Stimulated activated CD4-positive, alpha-beta T cell treated with anti-CD3 and anti-CD28 coated beads, Interleukin-1b, Interleukin-23, amount 100 ng/mL, for 4 hours (primary cell): ENCODE measurements around the gene ZNF648.
"Not testable (repeated sequence)": the region's sequence is repeated elsewhere in the genome, so short reads cannot be mapped to it uniquely, and the experiment has no call there.

Source experiments
- DNase-seq, 2 donors: peaks; one replicate each; pipeline ENCODE4 v3.0.0-alpha.2; 2020; ENCODE audit warnings: low read depth in 2 of 2

Gene ZNF648, protein sequence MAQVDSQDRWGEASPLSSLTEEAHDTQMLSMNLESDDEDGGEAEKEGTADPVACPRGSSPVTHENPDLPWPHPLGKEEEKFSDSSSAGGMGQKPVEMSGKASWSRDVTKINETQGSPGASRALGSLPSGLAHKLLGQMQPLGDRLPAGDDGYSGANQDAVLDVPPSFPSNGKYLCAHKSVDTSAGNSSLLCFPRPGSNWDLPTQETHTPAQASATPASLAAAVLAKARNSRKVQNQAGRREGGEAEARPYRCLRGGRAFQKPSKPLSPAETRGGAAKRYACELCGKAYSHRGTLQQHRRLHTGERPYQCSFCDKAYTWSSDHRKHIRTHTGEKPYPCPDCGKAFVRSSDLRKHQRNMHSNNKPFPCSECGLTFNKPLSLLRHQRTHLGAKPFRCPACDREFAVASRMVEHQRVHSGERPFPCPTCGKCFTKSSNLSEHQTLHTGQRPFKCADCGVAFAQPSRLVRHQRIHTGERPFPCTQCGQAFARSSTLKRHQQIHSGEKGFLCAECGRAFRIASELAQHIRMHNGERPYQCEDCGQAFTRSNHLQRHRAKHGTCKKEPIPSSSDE

DNA sequence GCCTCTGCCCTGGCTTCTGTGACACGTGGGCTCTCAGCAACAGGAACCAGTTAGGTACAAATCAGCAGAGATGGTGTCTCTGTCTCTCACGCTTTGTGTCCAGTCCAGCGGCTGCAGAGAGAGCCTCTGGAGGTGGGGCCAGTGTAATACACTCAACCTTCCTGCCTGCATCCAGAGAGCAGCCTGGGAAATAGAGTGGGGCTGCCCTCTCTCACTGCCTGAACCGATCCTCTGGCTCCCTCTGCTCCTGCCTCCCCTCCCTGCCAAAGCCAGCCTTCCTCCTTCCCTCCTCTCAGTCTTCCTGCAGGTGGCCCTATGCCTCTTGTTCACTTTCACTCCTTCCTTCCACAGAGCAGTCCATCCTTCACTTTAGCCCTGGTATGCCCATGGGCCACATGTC, at the start of gene ZNF648:
Gene ZNF648 (minus strand): TSS at position 119 of the 400 bp plus-strand sequence. CDS start 3,702 bp downstream, outside the sequence.
- DNase-seq: no peak

DNA sequence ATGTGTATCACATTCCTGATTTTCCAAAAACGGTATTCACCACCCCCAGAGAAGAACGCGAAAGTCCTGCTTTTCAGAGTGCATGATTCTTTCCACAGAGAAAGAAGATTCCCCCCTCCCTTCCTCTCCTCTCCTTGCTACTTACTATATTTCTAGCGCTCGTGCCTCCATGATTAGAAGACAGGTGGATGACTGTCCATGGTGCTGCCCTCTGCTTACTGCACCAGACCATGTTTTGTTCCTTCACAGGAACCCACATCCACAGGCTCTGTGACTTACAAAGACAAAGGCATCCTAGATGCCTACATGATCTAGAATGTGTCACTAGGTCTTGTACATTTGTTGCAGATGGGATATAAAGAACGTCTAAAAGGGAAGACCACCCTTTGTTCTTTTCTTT, 49.1 kb upstream of the ZNF648 start:
- no peak for DNase-seq

DNA sequence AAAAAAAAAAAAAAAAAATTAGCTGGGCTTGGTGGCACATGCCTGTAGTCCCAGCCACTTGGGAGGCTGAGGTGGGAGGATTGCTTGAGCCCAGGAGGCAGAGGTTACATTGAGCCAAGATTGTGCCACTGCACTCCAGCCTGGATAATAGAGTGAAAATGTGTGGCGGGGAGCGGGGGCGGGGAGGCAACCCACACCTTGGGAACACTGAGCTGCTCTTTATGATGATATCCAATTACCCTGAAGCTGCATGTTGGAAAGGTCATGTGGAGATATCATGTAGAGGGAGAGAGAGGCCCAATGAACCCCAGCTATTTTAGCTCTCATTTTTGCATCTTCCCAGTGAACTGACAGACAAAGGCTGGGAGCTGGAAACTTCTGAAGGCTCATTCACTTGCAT, 48.3 kb upstream of the ZNF648 start:
- DNase-seq: no peak

DNA sequence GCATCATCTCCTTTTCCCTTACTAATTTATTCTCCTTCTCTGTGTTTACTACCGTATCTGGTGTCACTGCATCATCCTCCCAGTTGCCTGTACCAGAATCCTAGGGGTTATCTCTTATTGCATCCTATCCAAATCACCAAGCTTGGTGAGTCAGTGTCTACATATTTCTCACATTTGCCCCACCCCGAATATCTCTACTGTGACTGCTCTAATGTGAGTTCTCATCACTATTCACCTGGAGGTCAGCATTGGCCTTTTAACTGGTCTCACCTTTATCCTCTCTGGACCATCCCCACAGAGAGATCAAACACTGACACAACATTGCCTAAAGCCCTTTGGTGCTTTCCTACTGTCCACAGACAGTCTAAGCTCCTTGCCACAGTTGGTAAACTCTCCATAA, 45.7 kb upstream of the ZNF648 start:
- no peak for DNase-seq

DNA sequence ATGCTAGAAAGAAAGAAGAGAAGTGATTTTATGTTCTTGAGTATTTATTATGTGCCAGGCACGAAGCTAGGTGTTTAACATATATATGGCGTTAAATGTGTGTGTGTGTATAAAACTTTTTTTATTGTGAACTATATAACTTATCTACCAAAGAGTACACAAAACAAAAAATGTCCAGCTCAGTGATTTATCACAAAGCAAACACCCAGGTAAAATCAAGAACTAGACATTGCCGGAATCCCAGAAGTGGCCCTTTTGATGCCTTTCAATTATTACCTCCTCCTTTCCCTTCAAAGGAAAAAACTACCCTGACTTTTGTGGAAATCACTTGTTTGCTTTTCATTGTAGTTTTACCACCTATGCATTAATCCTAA, 40.5 kb upstream of the ZNF648 start:
- DNase-seq: no peak

DNA sequence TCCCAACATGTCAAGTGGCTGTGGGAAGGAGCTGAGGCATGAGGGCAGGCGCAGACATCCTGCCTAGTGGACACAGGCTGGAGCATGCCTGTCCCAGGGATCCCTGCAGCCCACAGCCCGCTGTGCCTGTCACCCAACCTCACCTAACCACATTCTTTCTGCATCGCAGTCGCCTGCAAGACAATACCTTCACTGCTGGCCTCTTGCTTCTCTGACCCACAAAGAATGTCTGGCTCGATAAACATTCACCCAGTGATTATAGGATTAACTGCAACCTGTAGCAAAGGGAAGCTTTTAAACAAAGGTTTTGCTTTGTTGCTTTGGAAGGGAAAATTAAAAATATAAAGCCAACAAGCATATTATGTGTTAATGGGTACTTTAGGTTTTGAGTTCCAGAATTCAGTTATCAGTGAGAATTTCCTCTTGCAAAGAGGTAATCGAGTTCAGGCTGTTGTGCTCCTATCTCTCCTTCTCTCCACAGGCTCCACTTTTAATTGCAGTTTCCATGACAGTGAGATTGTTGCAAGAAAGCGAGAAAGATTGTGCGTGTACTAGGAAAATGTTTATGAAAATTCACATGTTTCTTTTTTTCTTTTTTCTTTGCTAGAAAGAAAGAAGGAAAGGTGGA, 40.0 kb upstream of the ZNF648 start:
- DNase-seq: no peak

DNA sequence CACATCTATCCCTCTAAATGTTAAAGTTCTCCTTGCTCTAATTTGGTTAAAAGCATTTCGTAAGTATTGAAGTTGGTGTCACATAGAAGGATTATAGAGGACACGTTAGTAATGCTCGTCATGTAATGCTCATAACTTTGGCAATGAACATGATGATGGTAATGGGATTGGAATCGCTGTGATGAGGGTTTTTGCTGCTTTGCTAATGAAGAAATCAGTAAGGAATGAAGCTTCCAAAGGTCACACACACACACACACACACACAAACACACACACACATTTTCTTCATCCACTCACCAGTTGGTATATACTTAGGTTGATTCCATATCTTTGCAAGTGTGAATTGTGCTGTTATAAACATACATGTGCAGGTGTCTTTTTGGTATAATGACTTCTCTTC, 36.8 kb upstream of the ZNF648 start:
- no peak for DNase-seq

DNA sequence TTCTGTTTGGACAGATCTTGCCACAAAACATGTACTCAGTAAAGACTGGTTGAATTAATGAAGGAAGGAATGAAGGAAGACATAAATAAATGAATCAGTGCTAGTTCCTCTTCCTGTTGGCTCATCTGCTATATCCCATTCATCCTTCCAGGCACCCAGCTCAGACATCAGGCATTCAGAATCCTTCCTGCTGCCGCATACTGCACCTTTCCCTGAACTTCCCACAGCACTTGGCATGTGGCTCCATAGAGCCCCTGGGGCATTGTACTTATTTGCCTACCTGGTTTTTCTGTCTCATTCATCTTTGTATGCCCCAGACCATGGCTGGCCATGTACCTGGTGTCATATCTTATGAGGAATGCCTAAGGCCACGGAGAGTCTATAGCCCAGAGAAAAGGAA, 34.4 kb upstream of the ZNF648 start:
- no peak for DNase-seq

DNA sequence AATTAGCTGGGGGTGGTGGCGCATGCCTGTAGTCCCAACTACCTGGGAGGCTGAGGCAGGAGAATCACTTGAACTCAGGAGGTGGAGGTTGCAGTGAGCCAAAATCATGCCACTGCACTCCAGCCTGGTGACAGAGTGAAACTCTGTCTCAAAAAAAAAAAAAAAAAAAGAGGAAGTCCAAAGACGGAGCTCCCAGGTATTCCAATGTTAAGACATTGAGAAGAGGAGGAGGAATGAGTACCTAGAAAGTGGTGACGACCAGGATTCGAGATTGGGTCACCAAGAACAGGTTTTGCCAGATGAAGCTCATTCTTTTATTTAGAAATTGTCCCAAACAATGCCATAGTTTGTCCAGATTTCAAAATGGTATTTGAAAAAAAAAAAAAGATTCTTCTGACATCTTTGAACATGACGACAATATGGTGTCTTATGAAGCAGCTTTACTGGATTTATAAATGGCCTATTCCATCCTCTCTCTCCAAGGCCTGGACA, 33.0 kb upstream of the ZNF648 start:
- not testable (repeated sequence) for DNase-seq

DNA sequence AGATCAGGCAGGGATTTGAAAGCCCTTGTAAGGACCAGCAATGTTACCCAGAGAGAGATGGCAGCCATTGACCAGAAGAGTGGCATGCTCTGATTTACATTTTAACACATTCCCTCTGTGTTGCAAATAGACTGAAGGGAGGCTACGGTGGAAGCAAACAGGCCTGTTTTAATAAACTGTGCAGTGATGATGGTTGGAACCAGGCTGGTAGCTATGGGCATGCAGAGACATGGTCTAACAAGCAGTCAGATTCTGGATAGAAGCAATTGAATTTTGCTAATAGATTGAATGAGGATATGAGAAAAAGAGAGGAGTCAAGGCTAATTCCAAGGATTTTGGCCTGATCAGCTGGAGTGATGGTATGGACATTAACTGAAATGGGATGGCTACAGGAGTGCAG, 32.3 kb upstream of the ZNF648 start:
- DNase-seq: no peak

DNA sequence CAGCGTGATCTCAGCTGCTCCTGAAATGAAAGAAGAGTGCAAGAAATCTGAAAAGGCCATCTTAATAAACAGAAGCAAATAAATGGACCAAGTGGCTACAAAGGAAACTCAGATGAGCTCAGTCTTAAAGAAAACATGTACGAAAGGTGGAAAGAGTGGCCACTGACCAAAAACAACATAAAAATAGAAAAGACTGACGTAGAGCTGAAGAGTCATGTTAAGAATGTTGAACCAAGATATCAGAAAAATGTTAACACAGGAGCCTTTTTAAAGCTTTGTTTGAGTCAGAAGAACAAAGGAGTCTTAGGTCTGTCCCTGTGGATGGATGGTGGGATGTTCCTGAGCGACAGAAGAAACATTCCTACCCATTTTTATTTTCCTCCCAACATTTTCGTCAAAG, 30.8 kb upstream of the ZNF648 start:
- DNase-seq: no peak

DNA sequence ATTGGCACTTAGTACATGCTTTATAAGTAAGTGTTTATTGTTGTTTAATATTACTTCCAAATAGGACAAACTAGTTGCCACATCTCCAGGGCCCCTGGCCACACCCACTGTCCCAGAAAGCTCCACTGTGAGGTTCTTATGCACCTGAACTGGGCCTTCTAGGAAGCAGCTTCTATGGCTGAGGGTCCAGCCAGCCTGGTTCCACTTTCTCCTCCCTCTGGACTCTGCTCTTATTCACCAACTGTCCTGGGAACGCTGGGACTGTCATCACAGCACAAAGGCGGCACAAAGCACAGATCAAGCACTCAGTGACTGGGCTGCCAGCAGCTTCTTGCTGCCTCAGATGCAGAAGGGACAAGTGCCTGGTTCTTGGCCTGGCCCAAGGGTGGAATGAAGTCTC, 29.6 kb upstream of the ZNF648 start:
- DNase-seq: no peak

DNA sequence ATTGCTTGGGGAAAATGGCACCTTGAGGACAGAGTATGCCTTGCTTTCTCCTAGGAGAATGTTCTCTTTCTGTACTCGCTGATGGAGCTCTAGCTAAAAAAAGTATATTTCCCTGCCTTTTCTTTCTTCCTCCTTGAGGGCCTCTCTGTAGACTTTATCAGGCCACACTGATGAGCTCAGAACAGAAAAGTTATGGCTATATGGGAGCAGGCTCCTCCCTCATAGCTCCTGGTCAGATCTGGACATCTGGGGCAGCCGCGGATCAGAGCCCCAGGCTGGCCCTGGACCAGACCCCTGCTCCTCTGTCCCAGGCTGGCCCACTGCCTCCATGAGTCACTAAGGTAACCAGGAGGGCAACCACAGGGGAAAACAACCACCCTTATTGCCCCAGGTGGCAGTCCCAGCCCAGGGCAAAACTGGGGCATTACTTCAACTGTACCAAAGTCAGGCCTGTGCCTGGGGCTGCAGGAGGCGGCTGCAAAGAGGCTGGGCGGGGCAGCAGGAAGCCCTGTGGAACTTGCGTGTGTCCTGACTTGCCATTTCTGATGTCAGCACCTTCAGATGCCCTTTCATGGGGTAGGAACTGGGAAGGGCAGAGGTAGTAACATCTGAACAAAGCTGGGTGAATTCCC, 26.3 kb upstream of the ZNF648 start:
- DNase-seq: no peak

DNA sequence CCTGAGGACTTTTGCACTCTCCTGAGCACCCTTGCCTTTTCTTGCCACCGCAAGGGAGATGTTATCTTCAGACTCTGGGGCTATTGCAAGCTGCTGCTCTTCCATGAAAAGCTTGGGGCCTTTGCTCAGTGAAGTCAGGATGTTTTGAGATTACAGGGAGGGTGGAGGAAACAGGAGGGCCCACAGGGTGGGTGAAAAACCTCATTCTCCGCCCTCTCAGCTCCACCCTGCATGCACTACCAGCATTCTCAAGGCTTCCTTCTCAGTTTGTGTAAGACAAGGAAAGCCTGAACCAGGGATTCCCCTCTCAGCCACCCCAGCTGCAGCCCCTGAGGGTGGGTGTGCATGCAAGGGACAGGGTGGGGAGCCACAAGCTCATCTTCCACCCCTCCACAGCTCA, 25.8 kb upstream of the ZNF648 start:
- DNase-seq: no peak

DNA sequence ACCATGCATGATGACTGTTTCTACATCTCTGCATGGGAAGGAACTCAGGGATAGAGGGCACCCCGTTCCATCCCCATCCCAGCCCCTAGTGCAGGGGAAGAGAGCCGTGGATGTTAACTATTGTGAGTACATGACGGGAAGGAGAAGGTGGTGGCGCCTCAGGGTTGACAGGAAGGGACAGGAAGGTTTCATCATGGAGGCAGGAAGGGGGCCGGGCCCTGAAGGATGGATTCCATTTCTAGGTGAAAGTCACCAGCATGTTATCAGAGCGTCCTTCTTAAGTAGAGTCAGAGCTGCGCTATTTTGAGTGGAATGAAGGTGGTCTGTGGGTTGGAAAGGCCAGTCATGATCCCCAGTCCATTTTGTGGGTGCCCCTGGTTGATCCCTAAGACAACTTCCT, 25.1 kb upstream of the ZNF648 start:
- DNase-seq: no peak

DNA sequence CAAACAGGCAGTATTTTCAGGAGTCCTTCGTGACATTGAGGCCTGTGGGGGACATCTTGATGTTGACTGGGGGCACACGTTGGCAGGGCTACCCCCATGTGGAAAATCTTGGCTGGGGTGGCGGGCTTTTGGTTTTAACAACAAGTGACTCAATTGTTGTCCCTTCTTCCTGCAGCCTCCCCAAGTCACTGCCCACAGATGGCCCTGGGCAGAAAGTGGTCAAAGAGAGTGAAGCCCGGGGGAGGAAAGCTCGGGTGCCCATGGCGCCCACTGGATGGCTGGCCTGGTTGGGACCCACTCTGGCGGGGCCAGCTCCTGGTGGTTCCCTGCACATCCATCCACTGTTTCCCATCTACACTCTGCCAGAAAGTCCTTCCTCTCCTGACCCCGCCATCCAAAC, 24.6 kb upstream of the ZNF648 start:
- no peak for DNase-seq

DNA sequence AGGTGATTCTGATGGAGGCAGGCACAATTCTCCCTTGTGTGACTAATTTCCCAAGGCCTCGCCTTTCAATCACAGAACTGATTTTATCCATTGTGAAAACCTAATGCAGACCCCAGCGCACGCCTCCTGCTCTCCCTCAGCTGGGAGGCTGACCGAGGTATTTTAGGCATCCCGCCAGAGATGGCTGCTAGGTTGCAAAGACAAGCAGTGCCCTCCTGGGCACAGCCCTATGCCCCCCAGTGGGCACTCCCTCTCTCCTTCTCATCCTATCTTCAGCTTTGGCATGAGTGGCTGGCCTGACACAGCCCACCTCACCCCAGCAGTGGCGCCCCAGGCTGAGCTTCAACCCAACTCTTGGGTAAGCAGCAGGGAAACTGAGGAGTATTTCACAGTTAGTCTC, 24.2 kb upstream of the ZNF648 start:
- no peak for DNase-seq

DNA sequence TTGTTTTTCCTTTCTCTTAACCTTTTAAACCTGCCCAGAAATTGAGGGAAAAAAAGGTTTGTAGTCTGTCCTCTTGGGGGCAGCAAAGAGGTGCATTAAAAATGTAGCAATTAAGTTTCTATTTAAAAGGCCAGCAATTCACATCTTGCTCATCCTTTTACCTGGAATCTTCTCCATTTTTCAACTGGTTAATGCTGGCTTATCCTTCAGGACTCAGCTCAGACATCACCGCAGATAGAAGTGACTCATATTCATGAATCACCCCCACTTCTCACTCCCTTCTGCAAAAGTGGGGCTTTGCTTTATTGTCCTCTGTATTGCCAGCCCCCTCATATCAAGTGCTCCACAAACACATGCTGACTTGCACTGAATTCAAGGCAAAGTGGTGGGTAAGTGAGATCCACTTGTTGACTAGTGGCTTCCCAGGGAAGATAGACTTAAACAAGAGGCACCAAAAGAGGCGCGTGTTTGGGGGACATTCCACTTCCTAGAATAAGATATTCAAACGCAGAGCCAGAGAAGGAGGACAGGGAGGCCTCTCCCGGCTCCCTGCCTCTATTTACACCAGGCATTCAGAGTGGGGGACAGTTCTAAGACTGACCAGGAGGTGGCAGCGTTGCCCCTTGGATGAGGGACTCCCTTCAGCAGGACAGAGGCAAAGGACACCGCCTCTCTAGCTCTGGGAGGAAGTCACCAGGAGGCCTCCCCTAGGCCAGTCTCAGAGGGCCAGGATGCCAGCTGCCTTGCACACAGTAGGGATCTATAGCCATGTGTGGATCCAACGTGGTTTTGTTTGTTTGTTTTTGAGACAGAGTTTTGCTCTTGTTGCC, 23.2 kb upstream of the ZNF648 start:
- DNase-seq: peak; percentile 59 to 71

DNA sequence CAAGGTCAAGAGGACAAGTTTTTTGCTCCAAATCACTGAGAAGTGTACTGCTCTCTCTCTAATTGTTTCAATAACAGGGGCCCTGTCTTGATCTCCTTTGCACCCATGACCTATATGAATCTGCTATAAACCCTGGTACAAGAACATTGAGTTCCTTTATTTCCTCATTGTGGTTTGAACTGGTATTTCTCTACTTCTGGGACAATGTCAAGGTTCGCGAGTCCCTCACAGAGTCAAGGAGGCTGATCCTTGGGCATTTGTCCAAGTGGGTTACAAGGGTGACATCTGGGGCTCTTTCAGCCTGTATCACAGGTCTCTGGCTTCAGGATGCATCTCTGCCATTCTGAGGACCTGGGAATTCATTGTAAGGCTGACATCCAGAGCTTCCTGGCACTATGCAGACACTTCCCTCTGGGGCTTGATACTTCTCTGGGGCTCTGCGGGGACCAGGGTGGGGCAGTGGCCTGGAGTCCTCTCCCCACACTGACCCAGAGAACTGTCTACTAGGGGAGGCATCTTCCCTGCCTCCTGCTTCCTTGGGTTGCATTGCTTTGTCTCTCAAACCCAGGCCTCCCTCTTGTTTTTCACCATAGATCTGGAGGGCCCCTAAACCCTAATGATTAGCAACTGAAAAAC, 22.5 kb upstream of the ZNF648 start:
- DNase-seq: no peak

DNA sequence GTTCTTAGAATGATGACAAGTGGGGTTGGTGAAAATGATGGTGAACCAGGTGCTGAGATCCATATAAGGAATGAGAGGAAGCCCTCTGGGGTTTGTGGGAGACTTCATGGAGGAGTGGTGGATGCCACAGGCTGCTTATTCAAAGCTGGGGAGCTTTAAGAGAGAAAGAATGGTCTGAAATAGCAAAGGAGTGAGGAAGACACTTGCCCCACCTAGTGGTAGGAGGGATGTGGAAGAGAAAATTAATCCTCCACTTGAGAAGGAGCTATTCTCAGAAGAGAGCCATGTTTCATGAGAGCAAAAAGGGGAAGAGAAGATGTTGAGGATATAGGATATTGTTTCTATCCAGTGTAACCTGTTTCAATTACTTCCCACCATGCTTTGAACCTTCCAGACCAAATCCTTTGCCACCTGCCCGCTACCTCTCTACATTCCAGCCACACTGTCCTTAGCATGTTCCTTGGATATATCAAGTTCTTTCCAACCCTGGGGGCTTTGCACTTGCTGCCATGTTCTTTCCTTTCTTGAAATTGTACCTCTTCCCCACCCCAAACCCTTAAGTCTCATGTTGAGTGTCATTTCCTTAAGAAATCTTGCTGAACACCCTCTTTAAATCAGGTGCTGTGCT, 19.6 kb upstream of the ZNF648 start:
- DNase-seq: peak in 1 of 2 donors; percentile 8

DNA sequence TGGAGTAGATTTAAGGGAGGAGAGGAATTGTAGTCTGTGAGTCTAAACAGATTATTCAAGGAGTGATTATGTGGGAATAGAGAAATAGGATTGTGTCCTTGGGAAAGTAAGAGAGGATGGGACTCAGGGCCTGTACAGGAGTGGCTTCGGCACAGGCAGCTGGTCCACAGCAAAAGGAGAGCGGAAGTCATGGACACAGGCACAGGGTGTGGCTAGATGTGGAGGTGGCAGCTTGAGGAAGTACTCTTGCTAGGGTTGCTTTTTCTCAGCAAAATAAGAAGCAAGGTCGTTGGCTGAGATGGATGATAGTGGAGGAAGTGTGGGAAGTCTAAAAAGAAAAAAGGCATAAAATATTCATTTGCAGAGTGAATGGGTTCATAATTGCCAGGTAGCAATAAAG, 18.5 kb upstream of the ZNF648 start:
- no peak for DNase-seq
